Lung (tissue), 12 donors: Measurements from ENCODE around the gene PBX3. TPM values are rescaled to one million over a fixed set of nuclear protein-coding genes. Genes with fewer than 3 reads are reported as not detected.

Source experiments
- ATAC-seq: fragments of 200-7000 bp; cut with Tn5 transposase; one replicate; pipeline ENCODE4 v1.9.1; 2020; ENCODE audit warnings: moderate number of reproducible peaks; ENCODE audit not compliant: insufficient read depth, low FRiP score
- DNase-seq, 3 donors: peaks; one replicate each; pipeline ENCODE4 v3.0.0-alpha.2; 2013 to 2017
- H3K27ac ChIP-seq, 2 donors: one replicate each; pipeline ENCODE4 v1.5.1; 2013; ENCODE audit warnings: mild to moderate bottlenecking in 2 of 2, moderate library complexity in 2 of 2, control low read depth in 1 of 2, inconsistent platforms in 1 of 2, low read depth in 1 of 2, low read length in 1 of 2
- H3K27me3 ChIP-seq, 3 donors: one replicate each; pipeline ENCODE4 v1.5.1; 2013; ENCODE audit warnings: low read length in 2 of 3; ENCODE audit not compliant: control insufficient read depth in 3 of 3, insufficient read depth in 3 of 3
- H3K36me3 ChIP-seq, 4 donors: one replicate each; pipeline ENCODE4 v1.5.1; 2013; ENCODE audit warnings: low read length in 4 of 4, mild to moderate bottlenecking in 1 of 4, moderate library complexity in 1 of 4; ENCODE audit not compliant: control insufficient read depth in 4 of 4, insufficient read depth in 4 of 4
- H3K4me1 ChIP-seq, 5 donors: one replicate each; pipeline ENCODE4 v1.5.1; 2013; ENCODE audit warnings: low read length in 5 of 5, mild to moderate bottlenecking in 2 of 5, moderate library complexity in 1 of 5; ENCODE audit not compliant: control insufficient read depth in 5 of 5, insufficient read depth in 5 of 5
- H3K4me3 ChIP-seq: one replicate; pipeline ENCODE4 v1.5.1; 2013; ENCODE audit warnings: mild to moderate bottlenecking, control low read depth, moderate library complexity
- H3K9ac ChIP-seq, 2 donors: one replicate each; pipeline ENCODE4 v1.5.1; 2013; ENCODE audit warnings: low read length in 2 of 2, control low read depth in 1 of 2; ENCODE audit not compliant: insufficient read depth in 1 of 2
- H3K9me3 ChIP-seq, 4 donors: one replicate each; pipeline ENCODE4 v1.5.1; 2013; ENCODE audit warnings: low read length in 3 of 4, mild to moderate bottlenecking in 1 of 4, moderate library complexity in 1 of 4; ENCODE audit not compliant: control insufficient read depth in 4 of 4, insufficient read depth in 3 of 4
- WGBS, 2 donors: extraction: QIAGEN DNeasy Blood & Tissue Kit; methylation state at CpG; one replicate each; pipeline ENCODE4 v1.1.7; 2013; 5-methylcytosine and 5-hydroxymethylcytosine counted together
- polyA plus RNA-seq, 2 donors: library from polyadenylated mRNA; stranded (reverse); fragments of 200-250 nt; gene quantifications; one replicate each; pipeline ENCODE4 v1.2.1, GENCODE V29; 2013
- total RNA-seq, 2 donors: library from RNA; depleted of rRNA in 1 of 2; stranded (reverse); fragments of >200 nt in 1 of 2; gene quantifications; one replicate each; pipeline ENCODE4 v1.2.1, GENCODE V29; 2014 to 2021
- TF ChIP-seq, protein P1 (sequence below): IDR thresholded peaks from 2 replicates; pipeline ENCODE4 v1.5.1; 2012; ENCODE audit warnings: mild to moderate bottlenecking; ENCODE audit errors: control extremely low read depth, extremely low read depth
- donor health status: control.
- donor health status: control.
- donor health status: Bipolar disorder and iron deficiency.
- donor health status: healthy.
- donor health status: DM: yes; HTN: yes; CAD: no.

Gene PBX3
- total and polyA plus RNA-seq, 4 donors, result 8.6 to 60.4 (median 26.4) TPM

- TF ChIP-seq, protein P1, sequence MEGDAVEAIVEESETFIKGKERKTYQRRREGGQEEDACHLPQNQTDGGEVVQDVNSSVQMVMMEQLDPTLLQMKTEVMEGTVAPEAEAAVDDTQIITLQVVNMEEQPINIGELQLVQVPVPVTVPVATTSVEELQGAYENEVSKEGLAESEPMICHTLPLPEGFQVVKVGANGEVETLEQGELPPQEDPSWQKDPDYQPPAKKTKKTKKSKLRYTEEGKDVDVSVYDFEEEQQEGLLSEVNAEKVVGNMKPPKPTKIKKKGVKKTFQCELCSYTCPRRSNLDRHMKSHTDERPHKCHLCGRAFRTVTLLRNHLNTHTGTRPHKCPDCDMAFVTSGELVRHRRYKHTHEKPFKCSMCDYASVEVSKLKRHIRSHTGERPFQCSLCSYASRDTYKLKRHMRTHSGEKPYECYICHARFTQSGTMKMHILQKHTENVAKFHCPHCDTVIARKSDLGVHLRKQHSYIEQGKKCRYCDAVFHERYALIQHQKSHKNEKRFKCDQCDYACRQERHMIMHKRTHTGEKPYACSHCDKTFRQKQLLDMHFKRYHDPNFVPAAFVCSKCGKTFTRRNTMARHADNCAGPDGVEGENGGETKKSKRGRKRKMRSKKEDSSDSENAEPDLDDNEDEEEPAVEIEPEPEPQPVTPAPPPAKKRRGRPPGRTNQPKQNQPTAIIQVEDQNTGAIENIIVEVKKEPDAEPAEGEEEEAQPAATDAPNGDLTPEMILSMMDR, result no peak
- Histone ChIP-seq H3K27me3 (no peaks in the 10 kb centered on the region), H3K36me3 (peaks cover 0 to 3% (median 0%) of the 10 kb centered on the region in 4 donors), H3K9ac (no peak overlapping the region), H3K9me3 (no peaks in the 10 kb centered on the region), H3K4me3 (no peak overlapping the region), H3K27ac (no peak overlapping the region), H3K4me1 (peaks cover 0 to 2% (median 0%) of the 10 kb centered on the region in 5 donors)
- 76 to 92% methylated on average over 3 of the region's 3 CpGs for WGBS, 2 donors
- ATAC-seq (peak; percentile 53), DNase-seq (no peak)
These were observed 59.9 kb downstream of the PBX3 start for GRCh38 chr9:125807079-125807478.

DNA sequence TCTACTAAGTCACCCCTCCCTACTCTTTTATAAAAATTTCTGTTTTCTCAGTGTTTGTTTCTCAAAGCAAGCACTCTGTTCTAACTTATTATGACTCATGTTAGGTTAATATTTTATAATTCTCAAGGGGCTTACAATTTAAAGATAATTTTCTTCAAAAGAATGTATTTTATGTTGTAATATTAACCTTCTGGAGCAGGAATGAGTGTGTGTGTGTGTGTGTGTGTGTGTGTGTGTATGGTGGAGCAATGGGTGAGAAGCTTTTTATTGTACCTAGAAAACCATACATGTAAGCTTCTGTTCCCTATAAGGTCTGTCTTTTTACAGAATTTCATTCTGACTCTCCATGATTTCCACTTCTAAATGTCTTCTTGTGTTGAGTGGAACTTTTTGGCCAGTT is 63.0 kb downstream of the PBX3 start:
- Histone ChIP-seq H3K36me3 (peaks cover 0 to 3% (median 0%) of the 10 kb centered on the region in 4 donors), H3K27me3 (no peaks in the 10 kb centered on the region), H3K4me1 (peaks cover 0 to 2% (median 0%) of the 10 kb centered on the region in 5 donors), H3K27ac (no peak overlapping the region), H3K9me3 (no peaks in the 10 kb centered on the region), H3K9ac (no peak overlapping the region), H3K4me3 (no peak overlapping the region)
- ATAC-seq, result no peak
- TF ChIP-seq, protein P1, result no peak
- DNase-seq, result peak in 1 of 3 donors; percentile 27

DNA sequence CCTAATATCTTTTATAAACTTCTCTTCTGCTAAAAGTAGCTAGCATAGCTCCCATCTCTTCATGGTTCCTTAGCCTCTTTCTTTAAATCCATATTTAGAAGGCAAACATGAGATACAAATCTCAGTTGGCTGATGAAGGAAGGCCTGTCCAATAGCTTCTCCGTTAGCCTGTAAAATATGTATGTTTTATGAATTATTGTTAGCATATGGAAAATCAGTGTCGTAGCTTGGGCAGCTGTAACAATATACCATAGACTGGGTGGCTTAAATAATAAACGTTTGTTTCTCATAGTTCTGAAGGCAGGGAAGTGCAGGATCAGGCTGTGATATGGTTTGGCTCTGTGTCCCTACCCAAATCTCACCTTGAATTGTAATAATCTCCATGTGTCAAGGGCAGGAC is 63.8 kb downstream of the PBX3 start:
- WGBS, 2 donors, result 93 to 94% methylated on average over 3 of the region's 3 CpGs
- no peak for DNase-seq
- ATAC-seq, result no peak
- H3K27me3 ChIP-seq, result no peaks in the 10 kb centered on the region
- H3K9ac ChIP-seq, result no peak overlapping the region
- H3K9me3 ChIP-seq, result no peaks in the 10 kb centered on the region
- H3K27ac ChIP-seq, result no peak overlapping the region
- TF ChIP-seq, protein P1, result no peak
- H3K36me3 ChIP-seq, result peaks cover 0 to 3% (median 0%) of the 10 kb centered on the region in 4 donors
- H3K4me1 ChIP-seq, result peaks cover 0 to 4% (median 2%) of the 10 kb centered on the region in 5 donors
- H3K4me3 ChIP-seq, result no peak overlapping the region

GRCh38 chr9:125812403-125812802 is 65.2 kb downstream of the PBX3 start:
- Histone ChIP-seq H3K27ac (no peak overlapping the region), H3K9me3 (no peaks in the 10 kb centered on the region), H3K27me3 (no peaks in the 10 kb centered on the region), H3K36me3 (no peaks in the 10 kb centered on the region), H3K9ac (no peak overlapping the region), H3K4me1 (peaks cover 0 to 4% (median 0%) of the 10 kb centered on the region in 5 donors), H3K4me3 (no peak overlapping the region)
- TF ChIP-seq, protein P1, result no peak
- no peak for ATAC-seq
- DNase-seq, result no peak
- WGBS, 2 donors, result 95 to 96% methylated on average over 6 of the region's 6 CpGs
